Tibial nerve (tissue), 4 donors: ENCODE data around the gene RAD23A. TPM values are rescaled to one million over a fixed set of nuclear protein-coding genes. Genes with fewer than 3 reads are reported as not detected.

Experiments
- DNase-seq, 2 donors: peaks; one replicate each; pipeline ENCODE4 v3.0.0-alpha.2; 2019; ENCODE audit warnings: low spot score in 2 of 2
- H3K27ac ChIP-seq, 4 donors: fragments of 200-600 bp; sonication (generic) in 3 of 4; one replicate each; pipeline ENCODE4 v1.5.1; 2017 to 2019; ENCODE audit warnings: mild to moderate bottlenecking in 1 of 4
- H3K27me3 ChIP-seq, 2 donors: fragments of 200-600 bp; sonication (generic) in 1 of 2; one replicate each; pipeline versions ENCODE4 v1.5.1 to v1.6.0; 2017 to 2019
- H3K36me3 ChIP-seq, 3 donors: fragments of 200-600 bp; sonication (generic); one replicate each; pipeline ENCODE4 v1.5.1; 2018 to 2019
- H3K4me1 ChIP-seq, 4 donors: fragments of 200-600 bp; sonication (generic) in 3 of 4; one replicate each; pipeline ENCODE4 v1.5.1; 2017 to 2019
- H3K4me3 ChIP-seq, 4 donors: fragments of 200-600 bp; sonication (generic) in 3 of 4; one replicate each; pipeline ENCODE4 v1.5.1; 2017 to 2019; ENCODE audit warnings: mild to moderate bottlenecking in 1 of 4, moderate library complexity in 1 of 4
- H3K9me3 ChIP-seq, 4 donors: fragments of 200-600 bp; sonication (generic) in 3 of 4; one replicate each; pipeline ENCODE4 v1.5.1; 2017 to 2019
- EP300 ChIP-seq, 2 donors: sonication (generic); formaldehyde crosslinking; IDR thresholded peaks; one replicate each; pipeline ENCODE4 v1.6.1; 2017; ENCODE audit warnings: antibody characterized with exemption in 2 of 2, mild to moderate bottlenecking in 1 of 2
- POLR2A ChIP-seq, 2 donors: fragments of 450-650 bp; IDR thresholded peaks; one replicate each; pipeline ENCODE4 v1.6.1; 2017; ENCODE audit warnings: antibody characterized with exemption in 2 of 2, mild to moderate bottlenecking in 2 of 2, moderate library complexity in 2 of 2
- WGBS, 2 donors: methylation state at CpG; one replicate each; pipeline ENCODE4 v1.1.5; 2018; 5-methylcytosine and 5-hydroxymethylcytosine counted together
- total RNA-seq, 4 donors: library from RNA; depleted of rRNA; stranded (reverse); fragments of >200 nt; gene quantifications; one replicate each; pipeline ENCODE4 v1.1.0, GENCODE V29; 2016
- TF ChIP-seq, protein P1 (sequence below), 5 experiments: fragments of 200-600 bp in 3 of 5; fragments of 450-650 bp in 2 of 5; sonication (generic) in 3 of 5; IDR thresholded peaks; one replicate each; pipeline ENCODE4 v1.5.1; 2016 to 2019; ENCODE audit warnings: antibody characterized with exemption in 5 of 5, mild to moderate bottlenecking in 3 of 5, moderate library complexity in 2 of 5

Gene RAD23A
- total RNA-seq, 4 donors from 2014 or later, result 89.2 to 111 (median 108) TPM

DNA sequence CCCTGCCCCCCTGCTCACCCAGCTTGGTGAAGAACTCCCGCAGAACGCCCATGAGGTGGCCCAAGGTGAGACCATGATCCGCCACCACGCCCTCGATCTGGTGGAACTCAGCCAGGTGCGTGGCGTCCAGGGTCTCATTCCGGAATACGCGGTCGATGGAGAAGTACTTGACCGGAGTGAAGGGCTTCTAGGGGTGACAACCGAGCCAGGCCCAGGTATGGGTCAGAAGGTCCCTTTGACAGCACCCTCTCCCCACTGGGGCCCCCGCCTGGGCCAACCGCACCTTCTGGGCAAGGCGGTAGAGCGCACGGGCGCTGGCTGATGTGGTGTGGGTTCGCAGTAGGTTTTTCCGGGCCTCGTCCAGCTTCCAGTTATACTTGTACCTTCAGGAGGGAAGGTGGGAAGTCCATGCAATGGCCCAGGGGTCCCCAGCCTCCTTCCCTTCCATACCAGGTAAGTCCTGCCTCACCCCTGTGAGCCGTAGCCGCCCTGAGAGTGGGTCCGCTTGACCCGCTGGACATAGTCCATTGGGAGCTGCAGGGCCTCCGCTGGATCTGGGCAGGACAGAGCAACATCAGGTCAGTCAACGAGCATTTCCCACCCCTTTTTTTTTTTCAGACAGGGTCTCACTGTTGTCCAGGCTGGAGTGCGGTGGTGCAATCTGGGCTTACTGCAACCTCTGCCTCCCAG, 20.9 kb upstream of the RAD23A start:
- TF ChIP-seq POLR2A (IDR thresholded peaks at IDR 0.05), result no peak

DNA sequence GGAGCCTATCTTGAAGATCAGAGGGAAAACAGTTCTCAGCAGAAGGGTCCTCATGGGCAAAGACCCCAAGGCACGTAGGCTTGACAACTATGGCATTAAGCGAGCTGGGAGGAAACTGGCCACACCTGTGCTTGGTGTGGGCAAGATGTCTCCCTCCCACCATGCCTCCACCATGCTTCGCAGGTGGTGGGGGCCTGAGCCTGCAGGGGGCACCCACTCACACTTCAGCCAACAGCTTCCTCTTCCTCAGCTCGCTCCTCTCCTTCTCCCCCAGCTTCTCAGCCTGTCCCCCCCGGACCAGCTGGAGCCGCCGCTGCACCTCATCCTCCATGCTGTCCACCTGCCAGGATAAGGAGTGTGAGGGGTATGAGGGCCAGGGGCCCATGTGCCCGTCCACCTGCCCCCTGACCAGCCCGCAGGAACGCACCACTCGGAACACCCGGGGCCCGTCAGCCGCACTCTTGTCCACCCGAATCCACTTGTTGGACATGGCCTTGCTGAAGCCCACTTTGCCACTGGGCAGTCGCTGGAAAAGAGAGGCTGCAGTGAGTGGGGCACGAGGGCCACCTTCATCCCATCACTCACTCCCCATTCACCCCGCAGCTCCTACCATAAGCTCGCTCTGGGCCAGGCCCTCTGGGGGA, 15.5 kb upstream of the RAD23A start:
- Histone ChIP-seq H3K4me3 (no peak overlapping the region), H3K9me3 (no peaks in the 10 kb centered on the region), H3K4me1 (peaks cover 0 to 21% (median 10%) of the 10 kb centered on the region in 4 donors), H3K27ac (no peak overlapping the region), H3K36me3 (peaks cover 0 to 55% (median 29%) of the 10 kb centered on the region in 3 donors), H3K27me3 (no peaks in the 10 kb centered on the region)
- no peak for DNase-seq
- 89 to 91% methylated on average over 13 to 17 of the region's 19 CpGs for WGBS, 2 donors
- TF ChIP-seq EP300 (IDR thresholded peaks at IDR 0.05) (no peak), POLR2A (IDR thresholded peaks at IDR 0.05) (no peak)
- TF ChIP-seq, protein P1, sequence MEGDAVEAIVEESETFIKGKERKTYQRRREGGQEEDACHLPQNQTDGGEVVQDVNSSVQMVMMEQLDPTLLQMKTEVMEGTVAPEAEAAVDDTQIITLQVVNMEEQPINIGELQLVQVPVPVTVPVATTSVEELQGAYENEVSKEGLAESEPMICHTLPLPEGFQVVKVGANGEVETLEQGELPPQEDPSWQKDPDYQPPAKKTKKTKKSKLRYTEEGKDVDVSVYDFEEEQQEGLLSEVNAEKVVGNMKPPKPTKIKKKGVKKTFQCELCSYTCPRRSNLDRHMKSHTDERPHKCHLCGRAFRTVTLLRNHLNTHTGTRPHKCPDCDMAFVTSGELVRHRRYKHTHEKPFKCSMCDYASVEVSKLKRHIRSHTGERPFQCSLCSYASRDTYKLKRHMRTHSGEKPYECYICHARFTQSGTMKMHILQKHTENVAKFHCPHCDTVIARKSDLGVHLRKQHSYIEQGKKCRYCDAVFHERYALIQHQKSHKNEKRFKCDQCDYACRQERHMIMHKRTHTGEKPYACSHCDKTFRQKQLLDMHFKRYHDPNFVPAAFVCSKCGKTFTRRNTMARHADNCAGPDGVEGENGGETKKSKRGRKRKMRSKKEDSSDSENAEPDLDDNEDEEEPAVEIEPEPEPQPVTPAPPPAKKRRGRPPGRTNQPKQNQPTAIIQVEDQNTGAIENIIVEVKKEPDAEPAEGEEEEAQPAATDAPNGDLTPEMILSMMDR (IDR thresholded peaks at IDR 0.05), result no peak

More for the DNA sequence above, 20.9 kb upstream of the RAD23A start:
- no peak for DNase-seq
- Histone ChIP-seq H3K4me1 (no peaks in the 10 kb centered on the region), H3K9me3 (no peaks in the 10 kb centered on the region), H3K27ac (no peak overlapping the region), H3K27me3 (no peaks in the 10 kb centered on the region), H3K36me3 (peaks cover 0 to 77% (median 49%) of the 10 kb centered on the region in 3 donors), H3K4me3 (no peak overlapping the region)
- WGBS, 2 donors, result 94 to 95% methylated on average over 29 of the region's 29 CpGs

DNA sequence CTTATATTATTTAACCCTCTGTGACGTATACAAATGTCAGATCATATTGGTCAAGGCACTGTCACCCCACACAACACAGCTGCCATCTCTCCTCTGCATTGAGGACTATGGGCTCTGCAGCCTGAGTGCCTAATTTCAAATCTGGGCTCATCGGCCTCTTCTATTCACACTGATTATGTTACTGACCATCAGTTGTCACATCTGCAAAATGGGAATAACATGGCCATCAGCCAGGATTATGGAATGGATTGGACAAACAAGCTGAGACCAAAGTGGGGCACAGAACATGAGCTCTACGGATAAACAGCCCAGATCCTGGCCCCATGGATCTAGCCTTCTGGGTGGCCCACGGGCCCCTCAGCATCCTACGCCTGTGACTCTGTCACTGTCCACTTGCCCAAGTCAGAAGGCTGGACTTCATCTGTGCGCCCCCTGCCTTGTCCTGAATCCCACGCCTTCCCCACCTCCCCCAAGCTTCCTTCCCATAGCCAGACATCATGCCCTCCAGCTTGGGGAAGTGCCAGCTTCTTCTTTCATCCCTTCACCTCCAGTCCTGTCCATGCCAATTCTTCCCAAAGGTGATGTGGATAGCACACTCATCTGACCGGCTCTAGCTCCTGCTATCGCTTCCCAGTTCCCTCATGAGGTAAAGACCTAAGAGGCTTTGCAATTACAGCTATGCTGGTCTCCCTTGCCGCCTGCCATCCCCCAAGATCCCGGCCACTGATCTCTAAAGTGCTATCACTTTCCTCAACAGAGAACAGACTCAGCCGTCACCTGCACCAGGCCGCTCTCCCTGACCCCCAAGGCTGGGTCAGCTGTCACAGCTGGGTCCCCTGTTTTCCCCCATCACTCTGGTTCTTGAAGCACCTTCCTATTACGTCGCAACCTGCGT, 13.0 kb upstream of the RAD23A start:
- WGBS, 2 donors, result 28 to 29% methylated on average over 16 of the region's 16 CpGs
- H3K27me3 ChIP-seq, result no peaks in the 10 kb centered on the region
- peak overlapping the region in 3 of 4 donors; percentile 85 to 91 (median 85) for H3K27ac ChIP-seq
- H3K4me1 ChIP-seq, result peaks cover 0 to 27% (median 12%) of the 10 kb centered on the region in 4 donors
- peaks cover 0 to 30% (median 15%) of the 10 kb centered on the region in 3 donors for H3K36me3 ChIP-seq
- no peaks in the 10 kb centered on the region for H3K9me3 ChIP-seq
- H3K4me3 ChIP-seq, result peak overlapping the region; percentile 84 to 98 (median 90)
- TF ChIP-seq EP300 (IDR thresholded peaks at IDR 0.05) (no peak), POLR2A (IDR thresholded peaks at IDR 0.05) (no peak)
- TF ChIP-seq, protein P1 (IDR thresholded peaks at IDR 0.05), result no peak
- no peak for DNase-seq

DNA sequence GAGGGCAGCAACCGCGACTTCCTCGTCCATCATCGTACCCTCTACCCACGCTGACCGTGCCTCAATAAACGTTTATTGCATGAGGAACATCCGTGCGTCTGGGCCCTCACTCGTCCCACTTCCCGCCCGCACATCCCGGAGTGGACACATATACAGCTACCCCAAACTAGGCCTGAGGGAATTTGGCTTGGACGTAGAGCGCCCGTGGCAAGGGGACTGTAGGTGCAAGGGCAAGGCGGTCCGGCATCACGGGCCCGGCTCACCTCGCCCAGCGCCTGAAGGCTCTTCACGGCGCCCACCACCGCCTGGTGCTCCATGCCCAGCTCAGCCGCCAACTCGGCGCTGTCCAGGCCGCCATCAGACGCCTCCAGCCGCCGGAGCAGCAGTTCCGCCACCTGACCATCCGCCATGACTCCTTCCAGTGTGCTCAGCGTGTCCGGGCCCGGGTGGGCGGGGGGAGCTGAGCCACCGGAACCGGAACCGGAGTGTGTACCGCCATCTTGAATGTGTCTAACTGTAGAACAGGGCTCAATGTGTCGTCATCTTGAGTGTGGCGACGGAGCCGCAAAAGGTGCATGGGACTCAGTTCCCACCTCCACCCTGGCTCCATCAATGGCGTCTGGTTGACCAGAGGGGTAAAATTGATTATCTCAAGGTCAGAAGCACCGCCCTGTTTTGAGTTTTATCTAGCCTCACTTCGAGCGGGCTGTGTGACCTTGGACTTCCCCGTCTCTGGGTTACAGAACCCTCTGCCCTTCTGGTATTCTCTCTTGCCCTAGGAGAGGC, 12.2 kb upstream of the RAD23A start, which contains the start of gene FARSA:
Gene FARSA (minus strand): TSS at position 425 of the 786 bp plus-strand sequence. CDS start 15 bp downstream, at position 410.
- Histone ChIP-seq H3K36me3 (peaks cover 0 to 22% (median 8%) of the 10 kb centered on the region in 3 donors), H3K4me3 (peak within 1 kb of the TSS; percentile 84 to 98 (median 90)), H3K27me3 (no peaks in the 10 kb centered on the region), H3K27ac (peak within 1 kb of the TSS; percentile 51 to 91 (median 85)), H3K9me3 (no peaks in the 10 kb centered on the region), H3K4me1 (peaks cover 0 to 32% (median 14%) of the 10 kb centered on the region in 4 donors)
- peak; percentile 48 to 99 for TF ChIP-seq EP300 (IDR thresholded peaks at IDR 0.05)
- peak; percentile 16 to 56 for TF ChIP-seq POLR2A (IDR thresholded peaks at IDR 0.05)
- TF ChIP-seq, protein P1 (IDR thresholded peaks at IDR 0.05), result no peak
- peak; percentile 89 for DNase-seq
- WGBS, 2 donors, result 3 to 4% methylated on average over 31 to 40 of the region's 51 CpGs
